Fibroblast of gingiva (primary cell): ENCODE data around the gene ACOX3.
A peak's percentile ranks its signal among the peaks of the same experiment; 100 is the strongest.
"Not testable (repeated sequence)": the region's sequence is repeated elsewhere in the genome, so short reads cannot be mapped to it uniquely, and the experiment has no call there.

Source experiments
- DNase-seq: peaks from one replicate; pipeline ENCODE4 v3.0.0-alpha.2; 2011; ENCODE audit warnings: low read depth

Gene ACOX3

DNA sequence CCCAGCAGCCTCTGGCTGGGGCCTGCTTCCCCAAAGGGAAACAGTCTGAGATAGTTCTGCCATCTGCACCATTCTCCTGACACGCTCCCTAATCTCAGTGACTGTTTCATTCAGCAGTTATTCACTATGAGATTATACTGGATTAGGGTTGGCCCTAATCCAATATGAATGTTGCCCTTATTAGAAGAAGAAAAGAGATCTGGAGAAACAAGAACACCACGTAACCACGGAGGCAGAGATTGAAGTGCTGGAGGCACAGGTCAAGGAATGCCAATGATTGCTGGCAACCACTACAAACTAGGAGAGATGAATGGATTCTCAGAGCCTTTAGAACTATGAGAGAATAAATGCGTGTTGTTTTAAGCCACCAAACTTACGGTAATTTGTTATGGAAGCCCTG lies 7.4 kb downstream of the ACOX3 start:
- DNase-seq = no peak

DNA sequence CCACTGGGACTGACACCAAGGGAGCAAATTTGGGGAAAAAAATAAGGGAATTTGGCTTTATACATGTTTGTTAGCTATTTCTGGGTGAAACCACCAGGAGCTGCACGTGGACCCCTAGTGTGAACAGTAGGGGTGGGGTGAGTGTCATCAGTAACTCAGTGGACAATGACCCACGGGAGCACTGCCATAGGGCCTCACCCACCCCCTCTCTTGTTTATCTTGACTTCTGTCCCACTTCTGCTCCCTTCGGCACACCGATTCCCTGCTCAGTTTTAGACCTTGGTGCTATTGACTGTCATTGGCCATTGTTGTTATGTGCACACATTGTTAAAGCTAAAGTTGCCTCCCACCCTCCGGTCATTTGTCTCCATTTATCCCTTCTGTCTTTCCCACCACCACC lies 9.0 kb downstream of the ACOX3 start:
- DNase-seq = no peak

DNA sequence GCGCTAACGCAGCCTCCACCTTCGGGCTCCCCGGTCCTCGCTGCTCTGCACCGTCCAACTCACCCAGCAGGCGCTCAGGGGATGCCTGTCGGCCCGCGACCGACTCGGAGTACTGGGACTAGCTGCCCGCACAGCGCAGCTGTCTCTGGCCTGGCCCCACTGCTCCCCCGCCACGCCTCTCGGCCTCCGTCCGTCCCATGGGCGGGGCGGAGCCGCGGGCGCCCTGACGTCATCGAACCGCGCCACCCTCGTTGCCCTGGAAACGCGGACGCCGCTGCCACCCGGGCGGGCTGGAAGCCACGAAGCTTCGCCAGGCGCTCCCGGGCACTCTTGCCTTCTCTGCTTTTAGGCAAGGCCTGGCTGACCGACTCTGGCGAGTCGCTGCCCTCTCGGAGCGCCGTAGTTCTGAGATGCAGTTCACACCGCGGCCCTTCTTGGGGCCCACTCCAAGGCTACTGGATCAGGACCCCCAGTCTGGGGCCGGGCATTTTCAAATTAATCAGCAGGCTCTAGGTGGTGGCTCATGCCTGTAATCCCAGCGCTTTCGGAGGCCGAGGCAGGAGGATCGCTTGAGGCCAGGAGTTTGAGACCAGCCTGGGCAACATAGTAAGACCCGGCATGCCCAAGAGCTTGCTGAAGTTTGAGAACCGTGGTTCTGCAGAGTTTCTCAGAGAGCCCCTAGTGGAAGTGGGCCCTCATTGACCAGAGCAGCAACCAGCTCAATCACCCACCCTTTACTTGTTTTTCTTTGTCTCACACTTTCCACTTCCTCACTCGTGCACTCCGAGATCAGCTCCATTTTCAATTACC lies 12.0 kb downstream of the ACOX3 start:
- peak; percentile 86 for DNase-seq

DNA sequence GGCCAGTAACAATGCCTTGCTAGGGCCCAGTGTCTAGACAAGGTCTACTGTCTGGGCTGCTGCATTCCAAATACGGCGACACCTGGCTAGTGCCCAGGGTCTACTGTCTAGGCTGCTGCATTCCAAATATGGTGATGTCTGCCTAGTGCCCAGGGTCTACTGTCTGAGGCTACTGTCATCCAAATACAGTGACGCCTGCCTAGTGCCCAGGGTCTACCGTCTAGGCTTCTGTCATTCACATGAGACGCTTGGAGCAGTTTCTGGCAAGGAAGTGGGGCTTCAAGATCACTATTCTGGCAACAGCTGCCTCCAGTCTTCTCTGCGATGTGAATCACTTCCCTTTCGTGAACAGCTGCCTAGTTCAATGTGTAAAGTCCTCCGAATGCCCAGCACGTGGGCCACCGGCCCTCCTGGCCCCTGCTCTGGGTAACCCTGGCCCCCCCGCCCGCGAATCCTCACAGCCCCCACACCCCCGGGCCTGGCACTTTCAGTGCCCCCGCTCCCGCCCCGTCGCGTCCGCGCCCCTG lies 12.7 kb downstream of the ACOX3 start:
- DNase-seq = peak; percentile 62

GRCh38 chr4:8427262-8427661 lies 13.3 kb downstream of the ACOX3 start:
- no peak for DNase-seq

- no peak for DNase-seq
Measured at GRCh38 chr4:8422786-8423185, 17.7 kb downstream of the ACOX3 start.

DNA sequence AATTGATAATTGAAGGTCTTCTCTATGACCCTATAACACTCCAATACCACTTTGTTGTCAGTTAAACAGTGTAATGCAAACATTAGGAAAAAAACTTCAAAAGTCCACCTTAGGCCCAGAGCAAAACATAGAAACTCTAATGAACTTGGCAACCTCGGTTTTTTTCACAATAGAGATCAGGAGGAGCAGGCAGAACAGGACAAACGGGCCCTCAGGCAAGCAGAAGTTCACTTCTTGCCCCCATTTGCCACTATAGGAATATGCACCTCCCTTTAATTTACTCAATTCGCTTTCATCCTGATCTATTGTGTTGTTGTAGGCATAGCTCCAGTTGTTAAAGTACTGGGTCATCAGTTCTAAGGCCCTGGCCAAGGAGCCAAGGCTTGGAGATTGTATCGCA lies 18.2 kb downstream of the ACOX3 start:
- DNase-seq = no peak

DNA sequence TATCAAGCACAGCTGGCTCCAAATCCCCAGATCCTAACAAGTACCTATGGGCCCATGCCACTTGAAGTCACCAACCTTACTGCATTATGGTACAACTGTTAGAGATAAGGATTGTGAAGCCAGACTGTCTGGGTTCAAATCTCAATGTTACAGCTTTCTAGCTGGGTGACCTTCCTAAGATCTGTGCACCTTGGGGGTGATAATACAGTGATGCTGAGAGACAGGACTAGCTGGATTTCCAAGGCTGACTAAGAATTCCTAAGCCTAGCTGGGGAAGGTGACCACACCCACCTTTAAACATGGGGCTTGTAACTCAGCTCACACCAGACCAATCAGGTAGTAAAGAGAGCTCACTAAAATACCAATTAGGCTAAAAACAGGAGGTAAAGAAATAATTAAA lies 20.4 kb downstream of the ACOX3 start:
- not testable (repeated sequence) for DNase-seq

DNA sequence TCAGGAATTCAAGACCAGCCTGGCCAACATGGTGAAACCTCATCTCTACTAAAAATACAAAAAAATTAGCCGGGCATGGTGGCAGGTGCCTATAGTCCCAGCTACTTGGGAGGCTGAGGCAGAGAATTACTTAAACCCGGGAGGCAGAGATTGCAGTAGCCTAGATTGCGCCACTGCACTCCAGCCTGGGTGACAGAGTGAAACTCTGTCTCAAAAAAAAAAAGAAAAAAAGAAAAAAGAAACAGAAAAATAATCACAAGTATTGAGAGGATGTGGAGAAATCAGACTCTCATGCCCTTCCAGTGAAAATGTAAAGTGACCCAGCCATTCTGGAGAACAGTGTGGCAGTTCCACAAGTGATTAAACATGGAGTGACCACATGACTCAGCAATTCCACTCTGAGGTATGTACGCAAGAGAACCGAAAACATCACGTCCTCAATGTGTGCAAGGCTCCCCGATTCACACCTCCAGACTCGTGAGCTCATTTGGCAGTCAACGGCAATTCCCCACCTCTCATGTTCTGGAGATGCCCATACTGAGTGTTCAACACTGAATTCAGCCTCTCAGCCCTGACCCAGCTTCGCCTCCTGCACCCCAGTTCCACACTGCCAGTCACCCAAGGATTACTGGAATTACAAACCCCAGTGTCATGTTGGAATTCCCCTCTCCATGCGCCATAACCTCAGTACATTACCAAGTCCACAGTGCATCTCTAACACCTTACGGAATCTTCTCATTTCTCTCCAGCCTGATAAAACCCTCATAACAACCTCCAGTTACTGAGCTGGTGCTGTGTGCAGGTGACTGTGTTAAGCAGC lies 21.1 kb downstream of the ACOX3 start:
- DNase-seq = peak; percentile 44

DNA sequence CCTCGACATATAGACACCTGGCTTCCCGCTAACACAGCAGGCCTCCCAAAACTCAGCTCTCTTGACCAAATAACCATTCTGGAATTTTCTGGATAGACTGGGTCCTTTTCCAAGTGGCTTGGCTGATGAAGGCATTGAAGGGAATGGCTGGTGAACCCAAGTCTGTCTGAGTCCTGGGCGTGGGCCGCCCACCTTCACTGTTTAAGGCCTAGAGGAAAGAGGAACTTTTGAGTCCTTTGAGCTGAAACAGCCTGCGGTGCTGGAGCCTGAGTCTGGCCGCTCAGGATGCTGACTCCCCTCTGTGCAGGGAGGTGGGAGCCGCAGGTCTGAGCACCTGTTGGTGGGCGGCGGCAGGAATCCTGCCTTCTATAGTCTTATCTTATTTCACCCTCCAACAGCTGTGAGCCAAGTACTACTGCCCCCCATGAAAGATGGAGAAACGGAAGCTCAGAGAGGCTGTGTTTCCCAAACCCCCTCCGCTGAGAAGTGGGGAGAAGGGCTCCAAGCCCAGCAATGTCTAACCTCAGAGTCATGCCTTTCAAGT lies 23.4 kb downstream of the ACOX3 start:
- no peak for DNase-seq

- no peak for DNase-seq
Measured at GRCh38 chr4:8414377-8414776, 26.1 kb downstream of the ACOX3 start.

- DNase-seq = no peak
Measured at GRCh38 chr4:8412288-8412687, 28.2 kb downstream of the ACOX3 start.

DNA sequence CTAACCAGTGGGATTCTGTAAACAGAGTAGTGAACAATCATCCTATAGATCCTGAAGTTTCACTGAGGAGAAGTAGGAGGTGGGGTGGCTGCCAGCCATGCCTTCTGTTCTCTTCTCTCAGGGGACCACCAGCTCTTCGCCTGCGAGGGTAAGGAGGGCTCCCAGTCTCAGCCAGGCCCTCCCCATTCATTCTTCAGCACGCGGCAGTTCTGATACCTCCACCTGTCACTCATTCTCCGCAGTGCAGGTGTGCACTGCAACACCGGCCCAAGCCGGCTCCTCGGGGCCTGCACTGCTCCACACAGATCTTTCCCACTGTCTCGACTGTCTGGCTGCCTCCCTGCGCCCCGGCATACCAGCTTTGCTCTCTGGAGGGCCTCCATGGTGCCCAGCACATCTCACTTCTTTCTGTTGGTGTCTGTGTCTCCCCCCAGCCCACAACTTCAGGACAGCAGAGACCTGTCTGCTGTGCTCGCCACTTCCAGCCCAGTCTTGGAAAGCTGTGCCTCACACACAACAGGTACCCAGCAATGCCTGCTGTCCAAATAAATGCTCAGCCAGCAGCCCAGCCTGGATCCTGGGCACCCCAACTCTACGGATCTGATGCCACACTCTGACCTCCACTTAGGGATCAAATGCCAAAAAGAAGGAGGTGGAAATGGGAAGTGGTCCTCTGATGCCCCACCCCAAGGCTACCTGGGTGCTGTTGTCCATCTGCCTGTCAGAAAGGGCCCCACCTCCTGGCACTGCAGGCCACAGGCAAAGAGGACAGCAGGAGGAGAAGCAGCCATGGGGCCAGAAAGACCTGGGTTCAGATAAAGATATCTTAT lies 29.0 kb downstream of the ACOX3 start:
- no peak for DNase-seq

DNA sequence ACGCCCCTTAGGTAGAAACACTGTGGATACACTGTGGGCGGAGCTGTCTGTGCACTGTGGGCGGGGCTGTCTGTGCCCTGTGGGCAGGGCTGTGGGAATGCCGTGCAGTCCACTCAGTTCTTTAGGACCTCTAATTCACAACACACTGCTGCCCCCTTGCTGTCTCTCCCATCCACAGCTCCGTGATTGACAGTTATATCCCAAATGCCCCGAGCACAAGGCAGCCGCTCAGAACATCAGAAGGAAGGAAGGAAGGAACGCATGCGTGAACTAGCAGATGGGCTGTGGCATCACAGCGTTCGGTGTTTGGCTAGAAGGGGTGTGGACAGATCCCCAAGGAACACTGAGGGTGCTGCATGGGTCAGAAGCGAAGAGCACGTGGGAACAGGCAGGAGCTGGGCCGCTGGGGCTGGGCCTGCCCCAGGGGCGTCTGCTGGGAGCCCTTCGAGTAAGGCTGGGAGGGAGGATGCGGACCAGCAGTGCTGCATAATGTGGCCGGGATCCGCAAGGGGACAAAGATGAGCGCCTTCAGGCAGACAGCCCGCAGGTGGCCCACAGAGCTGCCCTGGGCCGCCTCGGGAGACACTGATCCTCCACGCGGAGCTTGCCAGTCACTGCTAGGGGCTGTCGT lies 29.8 kb downstream of the ACOX3 start:
- DNase-seq = peak; percentile 42

- peak; percentile 30 for DNase-seq
Measured at GRCh38 chr4:8410066-8410625, 30.4 kb downstream of the ACOX3 start.

DNA sequence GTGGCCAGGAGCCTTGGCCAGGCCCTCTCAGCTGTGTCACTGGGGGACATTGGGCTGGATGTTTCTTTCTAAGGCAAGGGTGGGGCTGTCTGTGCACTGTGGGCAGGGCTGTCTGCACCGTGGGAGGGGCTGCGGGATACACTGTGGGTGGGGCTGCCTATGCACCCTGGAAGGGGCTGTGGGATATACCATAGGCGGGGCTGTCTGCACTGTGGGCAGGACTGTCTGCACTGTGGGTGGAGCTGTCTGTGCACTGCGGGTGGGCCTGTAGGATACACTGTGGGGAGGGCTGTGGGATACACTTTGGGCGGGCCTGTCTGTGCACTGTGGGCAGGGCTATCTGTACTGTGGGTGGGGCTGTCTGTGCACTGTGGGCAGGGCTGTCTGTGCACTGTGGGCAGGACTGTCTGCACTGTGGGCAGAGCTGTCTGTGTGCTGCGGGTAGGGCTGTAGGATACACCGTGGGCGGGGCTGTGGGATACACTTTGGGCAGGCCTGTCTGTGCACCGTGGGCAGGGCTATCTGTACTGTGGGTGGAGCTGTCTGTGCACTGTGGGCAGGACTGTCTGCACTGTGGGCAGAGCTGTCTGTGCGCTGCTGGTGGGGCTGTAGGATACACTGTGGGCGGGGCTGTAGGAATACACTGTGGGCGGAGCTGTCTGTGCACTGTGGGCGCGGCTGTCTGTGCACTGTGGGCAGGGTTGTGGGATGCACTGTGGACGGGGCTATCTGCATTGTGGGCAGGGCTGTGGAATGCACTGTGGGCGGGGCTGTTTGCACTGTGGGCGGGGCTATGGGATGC lies 31.1 kb downstream of the ACOX3 start:
- DNase-seq = peak; percentile 26

GRCh38 chr4:8407756-8408155 lies 32.8 kb downstream of the ACOX3 start:
- DNase-seq = no peak

DNA sequence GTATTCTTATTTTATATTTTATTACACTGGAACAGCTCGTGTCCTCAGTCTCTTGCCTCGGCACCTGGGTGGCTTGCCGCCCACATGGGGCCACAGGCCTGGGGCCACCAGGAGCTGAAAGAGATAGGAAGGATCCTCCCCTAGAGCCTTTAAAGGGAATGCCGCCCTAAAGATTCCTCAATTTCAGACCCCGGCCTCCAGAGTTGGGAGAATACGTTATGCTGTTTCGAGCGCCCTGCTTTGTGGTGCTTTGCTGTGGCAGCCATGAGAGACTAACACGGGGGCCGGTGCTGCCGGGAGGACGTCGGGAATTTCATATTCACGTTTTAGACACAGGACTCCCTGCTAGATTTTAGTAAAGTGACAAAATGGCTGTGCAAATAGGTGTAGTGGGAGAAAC lies 33.2 kb downstream of the ACOX3 start:
- no peak for DNase-seq

- not testable (repeated sequence) for DNase-seq
Measured at GRCh38 chr4:8406887-8407286, 33.6 kb downstream of the ACOX3 start.

GRCh38 chr4:8405516-8405875 lies 35.0 kb downstream of the ACOX3 start:
- no peak for DNase-seq
